ENCODE results near the gene CEP104.
"Not testable (repeated sequence)": the region's sequence is repeated elsewhere in the genome, so short reads cannot be mapped to it uniquely, and the experiment has no call there.

The CEP104 gene

GRCh38 chr1:3825356-3825755 is 31.7 kb downstream of the CEP104 start:
- DNase-seq (ENCODE audit: low read depth), result no peak

- DNase-seq (ENCODE audit: low read depth), result no peak
Observed at GRCh38 chr1:3824650-3825049, 32.4 kb downstream of the CEP104 start.

- DNase-seq (ENCODE audit: low read depth), result no peak
Observed at GRCh38 chr1:3822421-3822820, 34.6 kb downstream of the CEP104 start.

- DNase-seq (ENCODE audit: low read depth), result no peak
Observed at GRCh38 chr1:3821908-3822307, 35.1 kb downstream of the CEP104 start.

GRCh38 chr1:3821447-3821846 is 35.6 kb downstream of the CEP104 start:
- DNase-seq (ENCODE audit: low read depth), result no peak

- no peak for DNase-seq (ENCODE audit: low read depth)
Observed at GRCh38 chr1:3821004-3821403, 36.0 kb downstream of the CEP104 start.

GRCh38 chr1:3820316-3820715 is 36.7 kb downstream of the CEP104 start:
- DNase-seq (ENCODE audit: low read depth), result no peak

GRCh38 chr1:3819771-3820200 is 37.2 kb downstream of the CEP104 start:
- DNase-seq (ENCODE audit: low read depth), result no peak

GRCh38 chr1:3817821-3818597 is 39.0 kb downstream of the CEP104 start:
- no peak for DNase-seq (ENCODE audit: low read depth)

GRCh38 chr1:3817138-3817740 is 39.8 kb downstream of the CEP104 start:
- DNase-seq (ENCODE audit: low read depth), result no peak

GRCh38 chr1:3816331-3817137 is 40.5 kb downstream of the CEP104 start:
- no peak for DNase-seq (ENCODE audit: low read depth)

GRCh38 chr1:3814771-3815561 is 42.0 kb downstream of the CEP104 start:
- DNase-seq (ENCODE audit: low read depth), result no peak

GRCh38 chr1:3814065-3814464 is 42.9 kb downstream of the CEP104 start:
- DNase-seq (ENCODE audit: low read depth), result no peak

- no peak for DNase-seq (ENCODE audit: low read depth)
Observed at GRCh38 chr1:3811595-3811911, 45.5 kb downstream of the CEP104 start.

GRCh38 chr1:3810149-3810761 is 46.8 kb downstream of the CEP104 start:
- not testable (repeated sequence) for DNase-seq (ENCODE audit: low read depth)

GRCh38 chr1:3809680-3810079 is 47.3 kb downstream of the CEP104 start:
- no peak for DNase-seq (ENCODE audit: low read depth)

- DNase-seq (ENCODE audit: low read depth), result no peak
Observed at GRCh38 chr1:3807769-3808168, 49.2 kb downstream of the CEP104 start.

- no peak for DNase-seq (ENCODE audit: low read depth)
Observed at GRCh38 chr1:3805038-3805437, 52.0 kb downstream of the CEP104 start.

- not testable (repeated sequence) for DNase-seq (ENCODE audit: low read depth)
Observed at GRCh38 chr1:3804627-3804944, 52.4 kb downstream of the CEP104 start.

GRCh38 chr1:3803905-3804626 is 52.9 kb downstream of the CEP104 start:
- no peak for DNase-seq (ENCODE audit: low read depth)

- DNase-seq (ENCODE audit: low read depth), result not testable (repeated sequence)
Observed at GRCh38 chr1:3800795-3801194, 56.2 kb downstream of the CEP104 start.
